Activated T-cell treated with anti-CD3 and anti-CD28 coated beads, Interleukin-2, amount 50 U/mL, for 24 hours (primary cell): Measurements from ENCODE around the gene FURIN.
"Not testable (repeated sequence)": the region's sequence is repeated elsewhere in the genome, so short reads cannot be mapped to it uniquely, and the experiment has no call there.

Experiments
- DNase-seq: peaks from one replicate; pipeline ENCODE4 v3.0.0-alpha.2; 2020
- H3K27ac Mint-ChIP-seq: 2 replicates; pipeline ENCODE4 v1.8.0; 2020; ENCODE audit warnings: mild to moderate bottlenecking, mixed read lengths
- H3K27me3 Mint-ChIP-seq: 2 replicates; pipeline ENCODE4 v1.8.0; 2020; ENCODE audit warnings: mixed read lengths
- H3K36me3 Mint-ChIP-seq: 2 replicates; pipeline ENCODE4 v1.8.0; 2020; ENCODE audit warnings: low read depth, mixed read lengths
- H3K4me1 Mint-ChIP-seq: 2 replicates; pipeline ENCODE4 v1.8.0; 2020; ENCODE audit warnings: low read depth, mixed read lengths
- H3K4me3 Mint-ChIP-seq: 2 replicates; pipeline ENCODE4 v1.8.0; 2020; ENCODE audit warnings: mild to moderate bottlenecking, moderate library complexity, mixed read lengths
- H3K9me3 Mint-ChIP-seq: 2 replicates; pipeline ENCODE4 v1.8.0; 2020; ENCODE audit warnings: mixed read lengths

Gene FURIN

GRCh38 chr15:90890839-90891238, 22.5 kb downstream of the FURIN start:
- Mint-ChIP-seq H3K9me3 (no peaks in the 10 kb centered on the region), H3K4me3 (no peak overlapping the region), H3K36me3 (peaks cover 10% of the 10 kb centered on the region), H3K27ac (no peak overlapping the region), H3K27me3 (peaks cover 2% of the 10 kb centered on the region), H3K4me1 (peaks cover 5% of the 10 kb centered on the region)
- no peak for DNase-seq

GRCh38 chr15:90891346-90891949, 23.1 kb downstream of the FURIN start:
- no peaks in the 10 kb centered on the region for H3K9me3 Mint-ChIP-seq
- H3K4me1 Mint-ChIP-seq: peaks cover 2% of the 10 kb centered on the region
- H3K36me3 Mint-ChIP-seq: peaks cover 10% of the 10 kb centered on the region
- no peak for DNase-seq
- no peak overlapping the region for H3K27ac Mint-ChIP-seq
- no peak overlapping the region for H3K4me3 Mint-ChIP-seq
- H3K27me3 Mint-ChIP-seq: peaks cover 2% of the 10 kb centered on the region

GRCh38 chr15:90892023-90892422, 23.6 kb downstream of the FURIN start:
- H3K27ac Mint-ChIP-seq: no peak overlapping the region
- DNase-seq: no peak
- peaks cover 10% of the 10 kb centered on the region for H3K36me3 Mint-ChIP-seq
- peaks cover 2% of the 10 kb centered on the region for H3K27me3 Mint-ChIP-seq
- H3K9me3 Mint-ChIP-seq: no peaks in the 10 kb centered on the region
- H3K4me3 Mint-ChIP-seq: no peak overlapping the region
- peaks cover 2% of the 10 kb centered on the region for H3K4me1 Mint-ChIP-seq

GRCh38 chr15:90892498-90893174, 24.2 kb downstream of the FURIN start:
- H3K4me3 Mint-ChIP-seq: no peak overlapping the region
- H3K4me1 Mint-ChIP-seq: peaks cover 2% of the 10 kb centered on the region
- H3K9me3 Mint-ChIP-seq: no peaks in the 10 kb centered on the region
- peaks cover 10% of the 10 kb centered on the region for H3K36me3 Mint-ChIP-seq
- no peak for DNase-seq
- H3K27ac Mint-ChIP-seq: no peak overlapping the region
- H3K27me3 Mint-ChIP-seq: peaks cover 2% of the 10 kb centered on the region

- H3K27me3 Mint-ChIP-seq: no peaks in the 10 kb centered on the region
- no peak overlapping the region for H3K27ac Mint-ChIP-seq
- H3K36me3 Mint-ChIP-seq: peaks cover 10% of the 10 kb centered on the region
- no peak overlapping the region for H3K4me3 Mint-ChIP-seq
- no peak for DNase-seq
- no peaks in the 10 kb centered on the region for H3K9me3 Mint-ChIP-seq
- peaks cover 2% of the 10 kb centered on the region for H3K4me1 Mint-ChIP-seq
Observed at GRCh38 chr15:90893175-90894090, 25.0 kb downstream of the FURIN start.

GRCh38 chr15:90895571-90896117, 27.3 kb downstream of the FURIN start:
- H3K9me3 Mint-ChIP-seq: no peaks in the 10 kb centered on the region
- H3K4me3 Mint-ChIP-seq: no peak overlapping the region
- H3K36me3 Mint-ChIP-seq: peaks cover 10% of the 10 kb centered on the region
- H3K4me1 Mint-ChIP-seq: peaks cover 2% of the 10 kb centered on the region
- no peak overlapping the region for H3K27ac Mint-ChIP-seq
- H3K27me3 Mint-ChIP-seq: no peaks in the 10 kb centered on the region
- no peak for DNase-seq

- not testable (repeated sequence) for H3K27me3 Mint-ChIP-seq, H3K27ac Mint-ChIP-seq, H3K4me3 Mint-ChIP-seq, DNase-seq, H3K9me3 Mint-ChIP-seq
- Mint-ChIP-seq H3K36me3 (peaks cover 12% of the 10 kb centered on the region), H3K4me1 (peaks cover 14% of the 10 kb centered on the region)
Observed at GRCh38 chr15:90897131-90897655, 28.8 kb downstream of the FURIN start.

- Mint-ChIP-seq H3K36me3 (peaks cover 32% of the 10 kb centered on the region), H3K9me3 (no peaks in the 10 kb centered on the region), H3K4me1 (peaks cover 30% of the 10 kb centered on the region), H3K27ac (peak overlapping the region; percentile 93), H3K27me3 (no peaks in the 10 kb centered on the region), H3K4me3 (peak overlapping the region; percentile 86)
- DNase-seq: no peak
Observed at GRCh38 chr15:90901175-90902039, 33.0 kb downstream of the FURIN start.

GRCh38 chr15:90902040-90902839, 33.9 kb downstream of the FURIN start:
- peak overlapping the region; percentile 86 for H3K4me3 Mint-ChIP-seq
- H3K9me3 Mint-ChIP-seq: no peaks in the 10 kb centered on the region
- peaks cover 40% of the 10 kb centered on the region for H3K36me3 Mint-ChIP-seq
- H3K27me3 Mint-ChIP-seq: no peaks in the 10 kb centered on the region
- peak overlapping the region; percentile 93 for H3K27ac Mint-ChIP-seq
- peak; percentile 85 for DNase-seq
- peaks cover 30% of the 10 kb centered on the region for H3K4me1 Mint-ChIP-seq

GRCh38 chr15:90902840-90903732, 34.7 kb downstream of the FURIN start, which contains the start of gene MAN2A2:
Gene MAN2A2 (plus strand): TSS chr15:90903302. CDS start chr15:90904208, 906 bp downstream.
- H3K27me3 Mint-ChIP-seq: no peaks in the 10 kb centered on the region
- H3K4me3 Mint-ChIP-seq: peak within 1 kb of the TSS; percentile 86
- peaks cover 48% of the 10 kb centered on the region for H3K36me3 Mint-ChIP-seq
- H3K27ac Mint-ChIP-seq: peak within 1 kb of the TSS; percentile 93
- H3K9me3 Mint-ChIP-seq: no peaks in the 10 kb centered on the region
- peak; percentile 88 for DNase-seq
- peaks cover 30% of the 10 kb centered on the region for H3K4me1 Mint-ChIP-seq

GRCh38 chr15:90903733-90904536, 35.5 kb downstream of the FURIN start:
- Mint-ChIP-seq H3K27ac (peak overlapping the region; percentile 89), H3K27me3 (no peaks in the 10 kb centered on the region), H3K4me3 (peak overlapping the region; percentile 82), H3K4me1 (peaks cover 30% of the 10 kb centered on the region), H3K9me3 (no peaks in the 10 kb centered on the region), H3K36me3 (peaks cover 54% of the 10 kb centered on the region)
- DNase-seq: no peak

GRCh38 chr15:90904746-90905145, 36.4 kb downstream of the FURIN start:
- H3K36me3 Mint-ChIP-seq: peaks cover 62% of the 10 kb centered on the region
- H3K27me3 Mint-ChIP-seq: no peaks in the 10 kb centered on the region
- H3K9me3 Mint-ChIP-seq: no peaks in the 10 kb centered on the region
- H3K27ac Mint-ChIP-seq: no peak overlapping the region
- no peak overlapping the region for H3K4me3 Mint-ChIP-seq
- no peak for DNase-seq
- H3K4me1 Mint-ChIP-seq: peaks cover 30% of the 10 kb centered on the region
